Fibroblast of mammary gland (primary cell): ENCODE data around the gene ZNF846.

Experiments used
- DNase-seq: peaks from one replicate; pipeline ENCODE4 v3.0.0-alpha.2; 2010; ENCODE audit warnings: low read depth
- H3K4me3 ChIP-seq: 2 replicates; pipeline ENCODE4 v1.5.1; 2011; ENCODE audit warnings: low read depth, mild to moderate bottlenecking, low read length, moderate library complexity; ENCODE audit not compliant: control insufficient read depth
- CTCF ChIP-seq: conservative IDR thresholded peaks from 2 replicates; pipeline ENCODE4 v1.5.1; 2011; ENCODE audit warnings: low read depth, low read length, inconsistent platforms; ENCODE audit not compliant: control insufficient read depth, insufficient read depth

ZNF846 gene

DNA sequence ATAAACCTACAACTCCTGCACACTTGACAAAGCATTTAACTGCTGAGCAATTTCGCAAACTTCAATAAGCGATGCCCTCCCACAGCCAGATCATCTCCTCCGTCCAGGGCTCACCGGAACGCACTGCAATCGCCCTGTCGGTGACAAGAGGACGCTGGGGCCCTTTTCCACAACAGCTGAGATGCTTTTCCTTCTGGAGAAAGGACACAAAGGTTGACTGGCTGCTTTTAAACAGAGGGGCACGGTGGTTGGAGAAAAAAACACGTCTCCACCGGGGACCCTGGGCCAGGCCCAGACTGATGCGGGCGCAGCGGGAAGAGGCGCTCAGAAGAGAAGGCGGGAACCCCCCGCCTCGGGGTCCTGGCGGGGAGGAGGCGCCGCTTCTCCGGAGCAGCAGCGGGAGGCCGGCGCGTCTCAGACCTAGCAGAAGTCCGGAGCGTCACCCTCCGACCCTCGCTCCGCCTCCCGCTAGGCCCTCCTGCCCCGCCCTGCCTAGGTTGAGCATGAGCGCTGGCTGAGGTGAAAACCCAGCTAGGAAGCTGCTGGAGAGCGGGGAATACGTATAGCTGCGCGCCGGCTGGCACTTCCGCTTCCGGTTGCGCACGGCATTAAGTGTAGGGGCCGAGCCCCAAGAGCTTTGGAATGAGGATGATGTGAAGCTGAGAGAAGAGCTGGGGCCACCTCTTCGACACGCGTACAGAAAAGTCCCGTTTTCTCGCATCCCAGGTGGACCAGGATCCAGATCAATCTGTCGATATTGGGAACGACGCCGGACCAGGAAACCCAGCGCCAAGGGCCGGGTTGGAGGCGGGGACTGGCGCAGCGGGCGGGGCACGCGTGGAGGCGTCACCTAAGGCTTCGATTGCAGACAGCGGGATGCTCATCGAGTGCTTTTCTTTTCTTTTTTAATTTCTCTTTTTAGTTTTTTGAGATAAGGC, at the start of gene ZNF846:
TSS of gene ZNF846 (minus strand) at position 564 of the 938 bp plus-strand sequence. CDS start 3,788 bp downstream, outside the sequence.
- DNase-seq, result peak; percentile 95
- H3K4me3 ChIP-seq, result peak within 1 kb of the TSS; percentile 72
- no peak for TF ChIP-seq CTCF

DNA sequence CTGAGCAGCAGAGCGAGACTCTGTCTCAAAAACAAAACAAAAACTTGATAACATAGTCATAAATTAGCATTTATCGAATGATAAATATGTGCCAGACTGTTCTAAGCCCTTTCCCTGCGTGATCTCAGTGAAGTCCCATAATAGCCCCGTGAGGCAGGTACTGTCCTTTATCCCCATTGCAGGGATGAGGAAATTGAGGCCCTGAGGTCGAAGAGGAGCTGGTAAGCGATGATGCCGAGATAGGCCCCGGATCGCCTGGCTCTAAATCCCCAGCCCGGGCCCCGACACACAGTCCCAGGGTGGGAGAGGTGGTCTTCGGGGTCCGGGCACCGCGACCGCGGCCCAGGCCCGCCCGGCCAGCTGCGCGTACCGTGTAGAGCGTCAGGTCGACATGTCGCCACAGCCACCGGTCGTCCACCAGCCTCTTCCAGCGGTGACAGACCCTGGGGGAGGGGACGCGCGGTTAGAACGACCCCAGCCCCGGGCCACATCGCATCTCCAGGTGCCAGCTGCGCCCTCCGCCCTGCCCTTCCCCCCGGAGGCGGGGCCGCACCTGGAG, 49.7 kb upstream of the ZNF846 start:
- TF ChIP-seq CTCF, result no peak
- H3K4me3 ChIP-seq, result peak overlapping the region; percentile 92
- no peak for DNase-seq

DNA sequence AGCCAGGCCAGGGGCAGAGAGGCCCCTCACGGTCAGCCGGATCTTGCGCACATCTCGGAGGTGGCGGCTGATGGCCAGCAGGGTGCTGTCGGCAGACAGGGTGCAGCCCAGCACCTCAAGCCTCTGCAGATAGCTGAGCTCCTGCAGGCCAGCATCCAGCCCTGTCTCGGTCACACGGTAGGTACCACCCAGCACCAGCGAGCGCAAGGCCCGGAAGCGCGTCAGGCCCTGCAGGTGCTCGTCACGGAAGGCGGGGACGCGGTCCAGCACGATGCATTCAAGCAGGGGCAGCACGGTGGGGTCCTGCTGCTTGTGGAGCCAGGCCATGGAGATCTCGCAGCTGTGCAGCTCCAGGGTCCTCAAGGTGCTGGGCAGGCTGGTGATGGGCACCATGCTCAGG, 42.6 kb upstream of the ZNF846 start:
- TF ChIP-seq CTCF, result no peak
- no peak overlapping the region for H3K4me3 ChIP-seq
- no peak for DNase-seq

- no peak overlapping the region for H3K4me3 ChIP-seq
- no peak for TF ChIP-seq CTCF
- DNase-seq, result no peak
Measured at GRCh38 chr19:9808855-9809824, 40.6 kb upstream of the ZNF846 start.

DNA sequence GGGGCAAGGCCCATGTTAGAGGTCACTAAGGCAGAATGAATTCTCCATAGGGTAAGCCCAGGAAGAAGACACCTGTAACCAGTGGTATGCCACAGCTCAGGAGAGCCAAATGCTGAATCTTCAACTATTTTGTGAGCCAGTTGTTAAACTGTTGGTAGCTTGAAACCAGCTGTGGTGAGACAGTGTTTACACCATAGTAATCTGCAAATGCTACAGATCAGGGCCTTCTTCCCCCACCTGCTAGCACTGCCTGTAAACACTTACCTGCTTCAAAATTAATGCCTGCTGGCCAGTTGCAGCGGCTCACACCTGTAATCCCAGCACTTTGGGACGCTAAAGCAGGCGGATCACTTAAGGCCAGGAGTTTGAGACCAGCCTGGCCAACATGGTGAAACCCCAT, 38.3 kb upstream of the ZNF846 start:
- DNase-seq, result no peak
- TF ChIP-seq CTCF, result no peak
- H3K4me3 ChIP-seq, result no peak overlapping the region

GRCh38 chr19:9801976-9802375, 33.4 kb upstream of the ZNF846 start:
- no peak for DNase-seq
- TF ChIP-seq CTCF, result no peak
- H3K4me3 ChIP-seq, result no peak overlapping the region
